Lower lobe of right lung (tissue), 2 donors: Measurements from ENCODE around the gene SOCS7. TPM values are rescaled to one million over a fixed set of nuclear protein-coding genes. Genes with fewer than 3 reads are reported as not detected.

Experiments
- ATAC-seq, 2 donors: fragments of 200-7000 bp; cut with Tn5 transposase; one replicate each; pipeline ENCODE4 v1.9.1; 2020 to 2022; ENCODE audit warnings: mild to moderate bottlenecking in 2 of 2, moderate library complexity in 2 of 2
- DNase-seq: peaks from one replicate; pipeline ENCODE4 v3.0.0-alpha.2; 2020
- H3K27ac ChIP-seq: fragments of 200-600 bp; one replicate; pipeline ENCODE4 v1.8.0; 2022
- H3K27me3 ChIP-seq: fragments of 200-600 bp; one replicate; pipeline ENCODE4 v1.8.0; 2022; ENCODE audit warnings: low read depth
- H3K36me3 ChIP-seq: fragments of 200-600 bp; one replicate; pipeline ENCODE4 v1.8.0; 2022; ENCODE audit warnings: mild to moderate bottlenecking
- H3K4me1 ChIP-seq: fragments of 200-600 bp; one replicate; pipeline ENCODE4 v1.8.0; 2022
- H3K4me3 ChIP-seq: fragments of 200-600 bp; one replicate; pipeline ENCODE4 v1.8.0; 2022; ENCODE audit warnings: mild to moderate bottlenecking
- H3K9me3 ChIP-seq: fragments of 200-600 bp; one replicate; pipeline ENCODE4 v1.8.0; 2022
- CTCF ChIP-seq: fragments of 200-600 bp; IDR thresholded peaks from one replicate; pipeline ENCODE4 v1.8.0; 2022; ENCODE audit warnings: antibody characterized with exemption, mild to moderate bottlenecking
- intact Hi-C: fragments of 100-400 bp; cut with DNase I; formaldehyde crosslinking; loops from one replicate; pipeline ENCODE4 v1.11.0; 2022
- total RNA-seq: library from RNA; stranded (reverse); fragmentation: NEBNext Ultra II Directional; extraction: Animal tissue kit (Norgen Biotek cat#: 25700); gene quantifications from one replicate; pipeline ENCODE4 v1.2.1, GENCODE V29; 2021
- donor health status: DM: no; HTN: yes; CAD: no; lungs with severe emphysema.

Gene SOCS7
- total RNA-seq, 1 donor from 2014 or later = 23.0 TPM

GRCh38 chr17:38353086-38353604 is 1.5 kb downstream of the SOCS7 start:
- DNase-seq = no peak
- no peak for ATAC-seq
- H3K4me1 ChIP-seq = peaks cover 28% of the 10 kb centered on the region
- intact Hi-C loops = loop anchor here (10.0 kb wide), 1 partner anchor 52 kb away; no protein-coding TSS in a partner anchor
- H3K9me3 ChIP-seq = no peaks in the 10 kb centered on the region
- H3K36me3 ChIP-seq = no peaks in the 10 kb centered on the region
- H3K4me3 ChIP-seq = peak overlapping the region; percentile 86
- no peak for TF ChIP-seq CTCF
- H3K27me3 ChIP-seq = no peaks in the 10 kb centered on the region
- H3K27ac ChIP-seq = peak overlapping the region; percentile 83

GRCh38 chr17:38353668-38354067 is 2.0 kb downstream of the SOCS7 start:
- TF ChIP-seq CTCF = no peak
- no peaks in the 10 kb centered on the region for H3K9me3 ChIP-seq
- ATAC-seq (no peak), DNase-seq (no peak)
- H3K4me3 ChIP-seq = peak overlapping the region; percentile 86
- H3K4me1 ChIP-seq = peaks cover 30% of the 10 kb centered on the region
- intact Hi-C loops = loop anchor here (10.0 kb wide), 1 partner anchor 51 kb away; no protein-coding TSS in a partner anchor
- no peaks in the 10 kb centered on the region for H3K27me3 ChIP-seq
- H3K27ac ChIP-seq = no peak overlapping the region
- H3K36me3 ChIP-seq = no peaks in the 10 kb centered on the region

GRCh38 chr17:38354466-38354865 is 2.8 kb downstream of the SOCS7 start:
- no peak for DNase-seq
- no peak for TF ChIP-seq CTCF
- H3K27me3 ChIP-seq = no peaks in the 10 kb centered on the region
- intact Hi-C loops = loop anchor here (10.0 kb wide), 1 partner anchor 50 kb away; no protein-coding TSS in a partner anchor
- no peak for ATAC-seq
- H3K36me3 ChIP-seq = no peaks in the 10 kb centered on the region
- no peak overlapping the region for H3K27ac ChIP-seq
- H3K4me1 ChIP-seq = peaks cover 38% of the 10 kb centered on the region
- H3K9me3 ChIP-seq = no peaks in the 10 kb centered on the region
- no peak overlapping the region for H3K4me3 ChIP-seq

- no peak overlapping the region for H3K4me3 ChIP-seq
- TF ChIP-seq CTCF = no peak
- DNase-seq (no peak), ATAC-seq (no peak)
- intact Hi-C loops = loop anchor here (10.0 kb wide), 1 partner anchor 50 kb away; no protein-coding TSS in a partner anchor
- H3K4me1 ChIP-seq = peaks cover 39% of the 10 kb centered on the region
- H3K27ac ChIP-seq = no peak overlapping the region
- H3K27me3 ChIP-seq = no peaks in the 10 kb centered on the region
- no peaks in the 10 kb centered on the region for H3K36me3 ChIP-seq
- H3K9me3 ChIP-seq = no peaks in the 10 kb centered on the region
Observed at GRCh38 chr17:38355251-38355650, 3.6 kb downstream of the SOCS7 start.

- no peaks in the 10 kb centered on the region for H3K36me3 ChIP-seq
- intact Hi-C loops = loop anchor here (10.0 kb wide), 1 partner anchor 47 kb away; no protein-coding TSS in a partner anchor
- H3K9me3 ChIP-seq = no peaks in the 10 kb centered on the region
- no peak overlapping the region for H3K4me3 ChIP-seq
- H3K4me1 ChIP-seq = peaks cover 39% of the 10 kb centered on the region
- DNase-seq = no peak
- TF ChIP-seq CTCF = no peak
- no peaks in the 10 kb centered on the region for H3K27me3 ChIP-seq
- no peak overlapping the region for H3K27ac ChIP-seq
- no peak for ATAC-seq
Observed at GRCh38 chr17:38357486-38358123, 6.0 kb downstream of the SOCS7 start.
